HG02623 (cell line): Measurements from ENCODE around the gene OR2G6.
"Not testable (repeated sequence)": the region's sequence is repeated elsewhere in the genome, so short reads cannot be mapped to it uniquely, and the experiment has no call there.

ENCODE experiments used
- ATAC-seq: cut with Tn5 transposase; IDR thresholded peaks from one replicate; pipeline ENCODE4 v1.9.1; 2021; ENCODE audit warnings: moderate library complexity; ENCODE audit not compliant: unreplicated experiment

The OR2G6 gene

GRCh38 chr1:248507773-248508172 is at the start of gene OR2G6:
Gene OR2G6, plus strand, starts transcription at chr1:248508073. Its CDS starts 13,574 bp downstream, at chr1:248521647.
- ATAC-seq, result not testable (repeated sequence)

- not testable (repeated sequence) for ATAC-seq
Observed at GRCh38 chr1:248459117-248459516, 48.8 kb upstream of the OR2G6 start.

- no peak for ATAC-seq
Observed at GRCh38 chr1:248471154-248471553, 36.7 kb upstream of the OR2G6 start.

GRCh38 chr1:248472111-248472510 is 35.8 kb upstream of the OR2G6 start:
- not testable (repeated sequence) for ATAC-seq

GRCh38 chr1:248473051-248473450 is 34.8 kb upstream of the OR2G6 start, which contains the start of gene OR2T3:
Gene OR2T3, plus strand, starts transcription at chr1:248473351. Its CDS starts 0 bp downstream, at chr1:248473351.
- not testable (repeated sequence) for ATAC-seq

- ATAC-seq, result peak; percentile 81
Observed at GRCh38 chr1:248475660-248476059, 32.2 kb upstream of the OR2G6 start.

GRCh38 chr1:248481686-248482579 is 25.9 kb upstream of the OR2G6 start:
- ATAC-seq, result peak; percentile 91

- not testable (repeated sequence) for ATAC-seq
Observed at GRCh38 chr1:248488289-248488688, 19.6 kb upstream of the OR2G6 start, which contains the start of gene OR2T5. Gene OR2T5, plus strand, starts transcription at chr1:248488589. Its CDS starts 0 bp downstream, at chr1:248488589.

GRCh38 chr1:248496661-248497060 is 11.2 kb upstream of the OR2G6 start:
- not testable (repeated sequence) for ATAC-seq

- not testable (repeated sequence) for ATAC-seq
Observed at GRCh38 chr1:248500305-248501035, 7.4 kb upstream of the OR2G6 start.

- ATAC-seq, result not testable (repeated sequence)
Observed at GRCh38 chr1:248510217-248510616, 2.3 kb downstream of the OR2G6 start.

- ATAC-seq, result no peak
Observed at GRCh38 chr1:248521856-248522255, 14.0 kb downstream of the OR2G6 start.

- ATAC-seq, result not testable (repeated sequence)
Observed at GRCh38 chr1:248537449-248537848, 29.6 kb downstream of the OR2G6 start.

- ATAC-seq, result not testable (repeated sequence)
Observed at GRCh38 chr1:248547383-248547782, 39.5 kb downstream of the OR2G6 start.

GRCh38 chr1:248551027-248551426 is 43.2 kb downstream of the OR2G6 start:
- ATAC-seq, result not testable (repeated sequence)

- not testable (repeated sequence) for ATAC-seq
Observed at GRCh38 chr1:248562672-248563071, 54.8 kb downstream of the OR2G6 start, which contains the start of gene OR2T29. Gene OR2T29, minus strand, starts transcription at chr1:248562772. Its CDS starts 3,281 bp downstream, at chr1:248559491.

GRCh38 chr1:248565530-248566373 is 57.9 kb downstream of the OR2G6 start:
- peak; percentile 72 for ATAC-seq

- not testable (repeated sequence) for ATAC-seq
Observed at GRCh38 chr1:248569049-248569448, 61.2 kb downstream of the OR2G6 start.

- ATAC-seq, result not testable (repeated sequence)
Observed at GRCh38 chr1:248570811-248571210, 62.9 kb downstream of the OR2G6 start.

GRCh38 chr1:248572049-248572448 is 64.2 kb downstream of the OR2G6 start:
- peak; percentile 91 for ATAC-seq
